ENCODE measurements around the gene BPHL. TPM values are rescaled to one million over a fixed set of nuclear protein-coding genes. Genes with fewer than 3 reads are reported as not detected.

BPHL gene
- total RNA-seq, 1 experiment from 2014 or later: 9.3 TPM

Small RNA genes within 50 kb of the gene (small RNA-seq; reads per million reads assigned to genes)
- 0.16 reads per million for gene RNA5SP201

Other genes with a start within 250 kb of the BPHL start
- 55.6 and 107 TPM in 2 replicates for gene SERPINB9, start 215.4 kb upstream of the BPHL start, total RNA-seq (2014; rRNA removed; shearing (Covaris generic); ENCODE audit: low replicate concordance)
- not detected in 2 replicates for gene SERPINB6, start 147.1 kb upstream of the BPHL start, total RNA-seq (2014; rRNA removed; shearing (Covaris generic); ENCODE audit: low replicate concordance)
- gene NQO2, start 118.8 kb upstream of the BPHL start, total RNA-seq (2014; rRNA removed; shearing (Covaris generic); ENCODE audit: low replicate concordance): 5.5 and 9.1 TPM in 2 replicates
- gene RIPK1, start 50.2 kb upstream of the BPHL start, total RNA-seq (2014; rRNA removed; shearing (Covaris generic); ENCODE audit: low replicate concordance): 9.6 and 12.3 TPM in 2 replicates
- 0.51 TPM in 1 of 2 replicates, not detected in the other for gene TUBB2A, start 38.8 kb downstream of the BPHL start, total RNA-seq (2014; rRNA removed; shearing (Covaris generic); ENCODE audit: low replicate concordance)
- 0.34 TPM in 1 of 2 replicates, not detected in the other for gene TUBB2B, start 108.9 kb downstream of the BPHL start, total RNA-seq (2014; rRNA removed; shearing (Covaris generic); ENCODE audit: low replicate concordance)
- gene PSMG4, start 140.2 kb downstream of the BPHL start, total RNA-seq (2014; rRNA removed; shearing (Covaris generic); ENCODE audit: low replicate concordance): 42.3 and 90.4 TPM in 2 replicates